Esophagus muscularis mucosa (tissue), 4 donors: ENCODE measurements around the gene CCDC112. TPM values are rescaled to one million over a fixed set of nuclear protein-coding genes. Genes with fewer than 3 reads are reported as not detected.

ENCODE experiments used
- DNase-seq: peaks from one replicate; pipeline ENCODE4 v3.0.0-alpha.2; 2017; ENCODE audit errors: extremely low spot score
- H3K27ac ChIP-seq, 4 donors: fragments of 200-600 bp; sonication (generic); replicated peaks in 1 of 4; 1 replicate in 3 of 4; 2 replicates in 1 of 4; pipeline ENCODE4 v1.5.1; 2016 to 2019; ENCODE audit warnings: mild to moderate bottlenecking in 1 of 4
- H3K27me3 ChIP-seq, 4 donors: fragments of 200-600 bp; sonication (generic); one replicate each; pipeline versions ENCODE4 v1.5.1 to v1.6.0; 2016 to 2019
- H3K36me3 ChIP-seq, 4 donors: fragments of 200-600 bp; sonication (generic); one replicate each; pipeline ENCODE4 v1.5.1; 2016 to 2019
- H3K4me1 ChIP-seq, 4 donors: fragments of 200-600 bp; sonication (generic); one replicate each; pipeline ENCODE4 v1.5.1; 2016 to 2019
- H3K4me3 ChIP-seq, 4 donors: fragments of 200-600 bp; sonication (generic); 1 replicate in 2 of 4; 2 replicates in 2 of 4; pipeline ENCODE4 v1.5.1; 2016 to 2019; ENCODE audit warnings: mild to moderate bottlenecking in 4 of 4, moderate library complexity in 1 of 4
- H3K9me3 ChIP-seq, 4 donors: fragments of 200-600 bp; sonication (generic); 1 replicate in 3 of 4; 2 replicates in 1 of 4; pipeline ENCODE4 v1.5.1; 2016 to 2019
- EP300 ChIP-seq: sonication (generic); formaldehyde crosslinking; IDR thresholded peaks from one replicate; pipeline ENCODE4 v1.6.1; 2017; ENCODE audit warnings: antibody characterized with exemption
- POLR2A ChIP-seq: fragments of 450-650 bp; IDR thresholded peaks from one replicate; pipeline ENCODE4 v1.6.1; 2017; ENCODE audit warnings: antibody characterized with exemption, moderate library complexity, mild to moderate bottlenecking, low read depth
- POLR2AphosphoS5 ChIP-seq, 2 donors: sonication (generic); formaldehyde crosslinking; IDR thresholded peaks; one replicate each; pipeline ENCODE4 v1.6.1; 2017; ENCODE audit warnings: antibody characterized with exemption in 2 of 2
- WGBS: methylation state at CpG from one replicate; pipeline ENCODE4 v1.1.5; 2018; 5-methylcytosine and 5-hydroxymethylcytosine counted together
- intact Hi-C: fragments of 100-400 bp; cut with DNase I; formaldehyde crosslinking; loops from one replicate; pipeline ENCODE4 v1.15.1; 2023
- total RNA-seq, 4 donors: library from RNA; depleted of rRNA; stranded (reverse); fragments of >200 nt; gene quantifications; one replicate each; pipeline versions ENCODE4 v1.1.0 to v1.2.1, GENCODE V29; 2016
- TF ChIP-seq, protein P1 (sequence below), 3 experiments: fragments of 200-600 bp in 2 of 3; fragments of 450-650 bp in 1 of 3; sonication (generic) in 2 of 3; IDR thresholded peaks; one replicate each; pipeline ENCODE4 v1.5.1; 2017 to 2019; ENCODE audit warnings: antibody characterized with exemption in 3 of 3, mild to moderate bottlenecking in 2 of 3, moderate library complexity in 1 of 3

Gene CCDC112
- total RNA-seq, 4 donors from 2014 or later: 5.8 to 11.2 (median 8.3) TPM

DNA sequence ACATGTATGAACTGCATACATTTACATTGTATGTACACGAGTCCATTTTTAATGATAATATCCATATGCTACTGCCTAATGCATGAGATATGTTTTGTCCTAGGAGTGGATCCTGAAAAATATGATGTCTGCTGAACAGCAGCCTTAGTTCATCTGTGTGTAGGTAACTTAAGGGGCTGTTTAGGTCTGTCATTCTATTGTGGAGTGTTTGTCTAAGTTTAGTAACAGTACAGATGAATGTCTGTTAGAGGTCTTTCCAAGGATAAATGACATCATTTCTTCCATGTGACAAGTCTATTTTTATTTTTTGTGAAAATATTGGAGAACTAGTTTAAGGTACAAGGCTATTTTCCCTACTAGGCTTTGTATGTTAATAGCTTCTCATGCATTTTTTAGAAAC is 22.6 kb upstream of the CCDC112 start:
- Histone ChIP-seq H3K36me3 (no peaks in the 10 kb centered on the region), H3K27me3 (no peaks in the 10 kb centered on the region), H3K27ac (no peak overlapping the region), H3K4me1 (no peaks in the 10 kb centered on the region), H3K4me3 (no peak overlapping the region), H3K9me3 (no peaks in the 10 kb centered on the region)
- DNase-seq: no peak
- intact Hi-C loops: no loop called here
- TF ChIP-seq, protein P1, sequence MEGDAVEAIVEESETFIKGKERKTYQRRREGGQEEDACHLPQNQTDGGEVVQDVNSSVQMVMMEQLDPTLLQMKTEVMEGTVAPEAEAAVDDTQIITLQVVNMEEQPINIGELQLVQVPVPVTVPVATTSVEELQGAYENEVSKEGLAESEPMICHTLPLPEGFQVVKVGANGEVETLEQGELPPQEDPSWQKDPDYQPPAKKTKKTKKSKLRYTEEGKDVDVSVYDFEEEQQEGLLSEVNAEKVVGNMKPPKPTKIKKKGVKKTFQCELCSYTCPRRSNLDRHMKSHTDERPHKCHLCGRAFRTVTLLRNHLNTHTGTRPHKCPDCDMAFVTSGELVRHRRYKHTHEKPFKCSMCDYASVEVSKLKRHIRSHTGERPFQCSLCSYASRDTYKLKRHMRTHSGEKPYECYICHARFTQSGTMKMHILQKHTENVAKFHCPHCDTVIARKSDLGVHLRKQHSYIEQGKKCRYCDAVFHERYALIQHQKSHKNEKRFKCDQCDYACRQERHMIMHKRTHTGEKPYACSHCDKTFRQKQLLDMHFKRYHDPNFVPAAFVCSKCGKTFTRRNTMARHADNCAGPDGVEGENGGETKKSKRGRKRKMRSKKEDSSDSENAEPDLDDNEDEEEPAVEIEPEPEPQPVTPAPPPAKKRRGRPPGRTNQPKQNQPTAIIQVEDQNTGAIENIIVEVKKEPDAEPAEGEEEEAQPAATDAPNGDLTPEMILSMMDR (IDR thresholded peaks at IDR 0.05): no peak
- TF ChIP-seq EP300: no peak
- no peak for TF ChIP-seq POLR2A
- TF ChIP-seq POLR2AphosphoS5 (IDR thresholded peaks at IDR 0.05): no peak
- 0% methylated on average over 1 of the region's 1 CpG for WGBS

DNA sequence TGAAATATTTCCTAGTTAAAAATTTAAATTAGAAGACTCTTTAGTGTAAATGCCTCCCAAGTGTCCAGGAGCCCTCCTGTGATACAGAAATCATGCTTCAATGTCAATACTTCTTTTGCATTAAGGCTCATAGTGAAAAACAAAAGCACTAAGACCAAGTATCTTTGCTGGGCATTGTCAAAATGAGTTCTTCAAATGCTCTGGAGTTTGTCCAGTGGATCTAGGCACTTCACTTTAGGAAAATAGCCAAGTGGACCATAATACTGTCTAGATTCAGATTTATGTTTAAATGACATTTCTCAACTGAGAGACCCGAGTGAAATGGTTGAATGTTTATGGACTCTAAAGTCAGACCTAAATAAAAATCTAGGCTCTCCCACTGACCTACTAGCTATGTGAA is 21.3 kb upstream of the CCDC112 start:
- H3K4me1 ChIP-seq: no peaks in the 10 kb centered on the region
- TF ChIP-seq POLR2AphosphoS5 (IDR thresholded peaks at IDR 0.05) (no peak), EP300 (no peak), POLR2A (no peak)
- TF ChIP-seq, protein P1 (IDR thresholded peaks at IDR 0.05): no peak
- no peak for DNase-seq
- no peaks in the 10 kb centered on the region for H3K9me3 ChIP-seq
- intact Hi-C loops: no loop called here
- H3K4me3 ChIP-seq: no peak overlapping the region
- 54% methylated on average over 1 of the region's 1 CpG for WGBS
- no peaks in the 10 kb centered on the region for H3K36me3 ChIP-seq
- H3K27me3 ChIP-seq: no peaks in the 10 kb centered on the region
- no peak overlapping the region for H3K27ac ChIP-seq

DNA sequence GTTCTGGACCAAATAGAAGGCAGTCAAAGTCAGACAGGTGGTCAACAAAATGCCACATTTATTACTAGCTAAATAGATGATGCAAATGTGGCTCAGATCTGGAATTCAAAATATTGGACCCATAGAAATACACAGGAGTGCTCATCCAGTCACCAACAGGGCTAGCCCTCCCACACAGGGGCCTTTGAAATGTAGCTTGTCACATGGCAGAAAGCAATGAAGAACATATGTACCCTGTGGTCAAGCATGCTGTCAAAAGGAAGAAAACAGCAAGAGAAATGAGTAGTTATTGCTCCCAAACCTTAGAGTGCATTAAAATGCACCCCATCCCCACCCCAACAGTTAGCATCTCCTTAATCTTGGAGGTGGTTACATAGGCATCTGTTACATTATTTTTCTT is 20.9 kb upstream of the CCDC112 start:
- no peaks in the 10 kb centered on the region for H3K27me3 ChIP-seq
- DNase-seq: no peak
- TF ChIP-seq POLR2AphosphoS5 (IDR thresholded peaks at IDR 0.05): no peak
- TF ChIP-seq EP300: no peak
- H3K36me3 ChIP-seq: no peaks in the 10 kb centered on the region
- intact Hi-C loops: no loop called here
- no peaks in the 10 kb centered on the region for H3K9me3 ChIP-seq
- no peak overlapping the region for H3K4me3 ChIP-seq
- no peaks in the 10 kb centered on the region for H3K4me1 ChIP-seq
- no peak overlapping the region for H3K27ac ChIP-seq

DNA sequence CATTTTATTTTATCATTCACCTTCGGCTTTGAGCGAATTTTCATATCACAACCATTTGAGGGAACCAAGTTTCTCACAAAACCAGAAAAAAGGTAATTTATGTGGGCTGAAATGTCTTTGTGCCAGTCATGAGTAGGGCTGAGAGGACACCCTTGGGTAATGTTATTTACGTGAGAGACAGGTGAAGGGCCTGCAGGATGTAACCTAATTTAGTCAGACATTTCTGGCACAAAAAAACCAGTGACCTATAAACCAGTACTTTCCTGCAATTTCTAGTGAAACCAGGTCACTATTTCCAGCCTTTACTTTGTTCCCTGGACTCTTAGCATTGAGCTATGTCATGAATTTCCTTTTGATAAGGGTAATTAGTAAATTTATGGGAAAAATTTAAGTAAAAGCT is 17.2 kb upstream of the CCDC112 start:
- Histone ChIP-seq H3K36me3 (no peaks in the 10 kb centered on the region), H3K27me3 (no peaks in the 10 kb centered on the region), H3K27ac (no peak overlapping the region), H3K4me3 (no peak overlapping the region), H3K9me3 (no peaks in the 10 kb centered on the region), H3K4me1 (no peaks in the 10 kb centered on the region)
- TF ChIP-seq, protein P1 (IDR thresholded peaks at IDR 0.05): no peak
- TF ChIP-seq POLR2AphosphoS5 (IDR thresholded peaks at IDR 0.05): no peak
- TF ChIP-seq EP300: no peak
- TF ChIP-seq POLR2A: no peak
- 89% methylated on average over 3 of the region's 3 CpGs for WGBS
- intact Hi-C loops: loop anchor here (5.0 kb wide), 1 partner anchor 64 kb away; no protein-coding TSS in a partner anchor
- no peak for DNase-seq

DNA sequence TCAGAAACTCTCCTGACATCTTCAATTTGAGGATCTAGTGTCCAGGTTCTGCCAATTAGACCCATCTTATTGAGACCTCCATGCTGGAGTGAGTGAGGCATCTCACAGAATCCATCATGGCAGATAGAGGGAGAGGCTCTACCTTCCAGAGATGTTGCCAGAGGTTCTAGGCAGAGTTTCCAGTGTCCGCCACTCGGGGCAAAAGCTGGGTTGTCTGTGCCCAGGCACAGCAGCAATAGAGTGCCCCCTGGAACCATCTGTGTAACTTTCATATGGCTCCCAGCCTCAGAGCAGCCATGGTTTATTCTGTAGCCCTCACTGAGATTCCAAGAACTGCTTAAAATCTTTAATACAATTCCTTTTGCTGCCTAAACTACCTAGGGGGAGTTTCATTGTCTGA is 16.6 kb upstream of the CCDC112 start:
- Histone ChIP-seq H3K36me3 (no peaks in the 10 kb centered on the region), H3K27me3 (no peaks in the 10 kb centered on the region), H3K27ac (no peak overlapping the region), H3K4me1 (no peaks in the 10 kb centered on the region), H3K9me3 (no peaks in the 10 kb centered on the region), H3K4me3 (no peak overlapping the region)
- no peak for TF ChIP-seq EP300
- TF ChIP-seq, protein P1 (IDR thresholded peaks at IDR 0.05): no peak
- no peak for TF ChIP-seq POLR2A
- no peak for TF ChIP-seq POLR2AphosphoS5 (IDR thresholded peaks at IDR 0.05)
- intact Hi-C loops: loop anchor here (5.0 kb wide), 1 partner anchor 64 kb away; no protein-coding TSS in a partner anchor
- no CpG with 5 or more reads among the region's 2 CpGs for WGBS
- no peak for DNase-seq
